Lower leg skin (tissue), 4 donors: Measurements from ENCODE around the gene RLIM. TPM values are rescaled to one million over a fixed set of nuclear protein-coding genes. Genes with fewer than 3 reads are reported as not detected.

Experiments used
- DNase-seq, 2 donors: peaks; one replicate each; pipeline ENCODE4 v3.0.0-alpha.2; 2019; ENCODE audit warnings: low spot score in 2 of 2
- H3K4me3 ChIP-seq: fragments of 200-600 bp; sonication (generic); 2 replicates; pipeline ENCODE4 v1.5.1; 2017; ENCODE audit warnings: mild to moderate bottlenecking, low read depth; ENCODE audit not compliant: poor library complexity, severe bottlenecking
- CTCF ChIP-seq, 3 donors: fragments of 450-650 bp; IDR thresholded peaks; one replicate each; pipeline ENCODE4 v1.5.1; 2016; ENCODE audit warnings: antibody characterized with exemption in 3 of 3, mild to moderate bottlenecking in 3 of 3, moderate library complexity in 2 of 3
- POLR2A ChIP-seq, 2 donors: fragments of 450-650 bp; IDR thresholded peaks; one replicate each; pipeline ENCODE4 v1.6.1; 2016 to 2017; ENCODE audit warnings: antibody characterized with exemption in 2 of 2, mild to moderate bottlenecking in 1 of 2, moderate library complexity in 1 of 2
- WGBS, 2 donors: methylation state at CpG; one replicate each; pipeline ENCODE4 v1.1.5; 2018; 5-methylcytosine and 5-hydroxymethylcytosine counted together
- intact Hi-C: fragments of 100-400 bp; cut with DNase I; formaldehyde crosslinking; loops from one replicate; pipeline ENCODE4 v1.15.0; 2023; ENCODE audit warnings: low total_unique reads
- total RNA-seq, 4 donors: library from RNA; depleted of rRNA; stranded (reverse); fragments of >200 nt; gene quantifications; one replicate each; pipeline ENCODE4 v1.1.0, GENCODE V29; 2016

Gene RLIM
- total RNA-seq, 4 donors from 2014 or later: 18.4 to 25.9 (median 22.3) TPM

- H3K4me3 ChIP-seq: no peak overlapping the region
- TF ChIP-seq POLR2A (IDR thresholded peaks at IDR 0.05): no peak
- TF ChIP-seq CTCF (IDR thresholded peaks at IDR 0.05): no peak
- 8 to 40% methylated on average over 10 to 35 of the region's 37 CpGs for WGBS, 2 donors
- peak; percentile 16 to 88 for DNase-seq
- intact Hi-C loops: no loop called here
Measured at GRCh38 chrX:74535408-74536151, 78.8 kb downstream of the RLIM start.

Other genes starting within 250 kb of the RLIM start
- gene SLC16A2, start 193.1 kb downstream of the RLIM start, total RNA-seq: 1 to 10 TPM; 2.7 to 4.3 (median 3.2) TPM